Loucy (cell line): ENCODE data around the gene CNTN4.

Experiments used
- CTCF ChIP-seq: fragments of 200-600 bp; sonication (generic); conservative IDR thresholded peaks from 2 replicates; pipeline ENCODE4 v1.5.1; 2014; ENCODE audit warnings: mild to moderate bottlenecking, antibody characterized with exemption, low read length
- EZH2phosphoT487 ChIP-seq: fragments of 200-600 bp; IDR thresholded peaks from 2 replicates; pipeline ENCODE4 v1.6.1; 2018; ENCODE audit warnings: antibody characterized with exemption, mild to moderate bottlenecking, moderate library complexity, borderline replicate concordance

- TF ChIP-seq CTCF (no peak), EZH2phosphoT487 (no peak)
Measured at GRCh38 chr3:2984005-2984830, 885.6 kb downstream of the CNTN4 start.
